ENCODE measurements around the gene ANKRD29.

Gene ANKRD29

GRCh38 chr18:23684515-23685197, 21.9 kb upstream of the ANKRD29 start:
- peak; percentile 13 for DNase-seq

GRCh38 chr18:23683671-23684070, 21.0 kb upstream of the ANKRD29 start:
- no peak for DNase-seq

GRCh38 chr18:23683155-23683554, 20.4 kb upstream of the ANKRD29 start:
- DNase-seq: no peak

- DNase-seq: no peak
These were observed 19.8 kb upstream of the ANKRD29 start for GRCh38 chr18:23682472-23682871.

- DNase-seq: no peak
These were observed 19.3 kb upstream of the ANKRD29 start for GRCh38 chr18:23682045-23682444.

GRCh38 chr18:23675896-23676295, 13.2 kb upstream of the ANKRD29 start:
- DNase-seq: no peak

GRCh38 chr18:23675236-23675635, 12.5 kb upstream of the ANKRD29 start:
- no peak for DNase-seq

- DNase-seq: no peak
These were observed 11.0 kb upstream of the ANKRD29 start for GRCh38 chr18:23673725-23674124.

- DNase-seq: no peak
These were observed 8.9 kb upstream of the ANKRD29 start for GRCh38 chr18:23671564-23671963.

GRCh38 chr18:23669804-23670405, 7.2 kb upstream of the ANKRD29 start:
- no peak for DNase-seq

GRCh38 chr18:23669202-23669766, 6.6 kb upstream of the ANKRD29 start:
- DNase-seq: no peak

GRCh38 chr18:23668731-23669130, 6.0 kb upstream of the ANKRD29 start:
- no peak for DNase-seq

GRCh38 chr18:23667114-23667513, 4.4 kb upstream of the ANKRD29 start:
- no peak for DNase-seq

- DNase-seq: no peak
These were observed 2.0 kb upstream of the ANKRD29 start for GRCh38 chr18:23664674-23665073.

- DNase-seq: no peak
These were observed 889 bp downstream of the ANKRD29 start for GRCh38 chr18:23661735-23662308.

- no peak for DNase-seq
These were observed 4.4 kb downstream of the ANKRD29 start for GRCh38 chr18:23658285-23658684.

- DNase-seq: no peak
These were observed 10.5 kb downstream of the ANKRD29 start for GRCh38 chr18:23652232-23652631.

GRCh38 chr18:23650968-23651927, 11.5 kb downstream of the ANKRD29 start:
- peak; percentile 91 for DNase-seq

GRCh38 chr18:23648940-23649607, 13.6 kb downstream of the ANKRD29 start:
- no peak for DNase-seq

- DNase-seq: no peak
These were observed 14.3 kb downstream of the ANKRD29 start for GRCh38 chr18:23648456-23648855.

- no peak for DNase-seq
These were observed 16.4 kb downstream of the ANKRD29 start for GRCh38 chr18:23646282-23646681.

- DNase-seq: no peak
These were observed 17.0 kb downstream of the ANKRD29 start for GRCh38 chr18:23645568-23646175.

All from fibroblast of skin of abdomen (primary cell).